K562 (cell line): ENCODE measurements around the gene PSG4. TPM values are rescaled to one million over a fixed set of nuclear protein-coding genes. Genes with fewer than 3 reads are reported as not detected.

Source experiments
- polyA plus RNA-seq, 8 experiments: library from polyadenylated mRNA; depleted of rRNA in 4 of 8; stranded (reverse) in 5 of 8; unstranded in 3 of 8; fragments of >200 nt; fragmentation: Nextera tagmentation in 2 of 8; fragmentation: Illumina TruSeq in 1 of 8; extraction: Ambion mirVana in 2 of 8; extraction: Trizol in 1 of 8; gene quantifications; 2 replicates each; pipeline versions ENCODE4 v1.2.1 to v1.2.3, GENCODE V29; 2011 to 2014; ENCODE audit warnings: inconsistent platforms in 1 of 8, missing spikeins in 1 of 8
- total RNA-seq, 7 experiments: library from RNA; depleted of rRNA in 6 of 7; stranded (reverse); fragments of >200 nt in 6 of 7; fragmentation: Illumina TruSeq in 2 of 7; extraction: Trizol in 2 of 7; gene quantifications; 2 replicates each; pipeline versions ENCODE4 v1.2.1 to v1.2.3, GENCODE V29; 2011 to 2021; ENCODE audit warnings: low replicate concordance in 1 of 7

PSG4 gene
- total and polyA plus RNA-seq, 9 of the 15 experiments (the other 6 are each of a cell fraction or from before 2014, with no cell fraction given), result 0.03 TPM; not detected in 8

Other genes with a start within 250 kb of the PSG4 start
- gene PSG11, start 179.2 kb downstream of the PSG4 start, total RNA-seq (2014; rRNA removed), result not detected in 2 replicates
- gene PSG11, start 179.2 kb downstream of the PSG4 start, total RNA-seq (2014; rRNA removed; fragmentation: Illumina TruSeq; extraction: Trizol), result not detected in 2 replicates
- gene PSG11, start 179.2 kb downstream of the PSG4 start, total RNA-seq (2015; rRNA removed; fragmentation: Illumina TruSeq; extraction: Trizol), result not detected in 2 replicates
- gene PSG11, start 179.2 kb downstream of the PSG4 start, total RNA-seq (2021), result not detected in 2 replicates
- not detected in 2 replicates for gene PSG11, start 179.2 kb downstream of the PSG4 start, polyA plus RNA-seq (2011; rRNA removed)
- gene PSG11, start 179.2 kb downstream of the PSG4 start, polyA plus RNA-seq (2014; fragmentation: Illumina TruSeq; extraction: Trizol), result not detected in 2 replicates
- gene PSG11, start 179.2 kb downstream of the PSG4 start, polyA plus RNA-seq (2014; fragmentation: Nextera tagmentation; extraction: Ambion mirVana), result not detected
- gene PSG11, start 179.2 kb downstream of the PSG4 start, polyA plus RNA-seq (2014; rRNA removed), result not detected in 2 replicates
- gene PSG2, start 122.9 kb downstream of the PSG4 start, total RNA-seq (2014; rRNA removed), result not detected in 2 replicates
- not detected in 2 replicates for gene PSG2, start 122.9 kb downstream of the PSG4 start, total RNA-seq (2014; rRNA removed; fragmentation: Illumina TruSeq; extraction: Trizol)
- gene PSG2, start 122.9 kb downstream of the PSG4 start, total RNA-seq (2015; rRNA removed; fragmentation: Illumina TruSeq; extraction: Trizol), result not detected in 2 replicates
- gene PSG2, start 122.9 kb downstream of the PSG4 start, total RNA-seq (2021), result not detected in 2 replicates
- gene PSG2, start 122.9 kb downstream of the PSG4 start, polyA plus RNA-seq (2011; rRNA removed), result not detected in 2 replicates
- not detected in 2 replicates for gene PSG2, start 122.9 kb downstream of the PSG4 start, polyA plus RNA-seq (2014; fragmentation: Illumina TruSeq; extraction: Trizol)
- gene PSG2, start 122.9 kb downstream of the PSG4 start, polyA plus RNA-seq (2014; fragmentation: Nextera tagmentation; extraction: Ambion mirVana), result not detected
- not detected in 2 replicates for gene PSG2, start 122.9 kb downstream of the PSG4 start, polyA plus RNA-seq (2014; rRNA removed)
- not detected in 2 replicates for gene PSG5, start 19.1 kb downstream of the PSG4 start, total RNA-seq (2014; rRNA removed)
- not detected in 2 replicates for gene PSG5, start 19.1 kb downstream of the PSG4 start, total RNA-seq (2014; rRNA removed; fragmentation: Illumina TruSeq; extraction: Trizol)
- gene PSG5, start 19.1 kb downstream of the PSG4 start, total RNA-seq (2015; rRNA removed; fragmentation: Illumina TruSeq; extraction: Trizol), result not detected in 2 replicates
- gene PSG5, start 19.1 kb downstream of the PSG4 start, total RNA-seq (2021), result not detected in 2 replicates
- gene PSG5, start 19.1 kb downstream of the PSG4 start, polyA plus RNA-seq (2011; rRNA removed), result not detected in 2 replicates
- not detected in 2 replicates for gene PSG5, start 19.1 kb downstream of the PSG4 start, polyA plus RNA-seq (2014; fragmentation: Illumina TruSeq; extraction: Trizol)
- not detected for gene PSG5, start 19.1 kb downstream of the PSG4 start, polyA plus RNA-seq (2014; fragmentation: Nextera tagmentation; extraction: Ambion mirVana)
- gene PSG5, start 19.1 kb downstream of the PSG4 start, polyA plus RNA-seq (2014; rRNA removed), result not detected in 2 replicates
- gene PSG9, start 63.9 kb upstream of the PSG4 start, total RNA-seq (2014; rRNA removed), result not detected in 2 replicates
- gene PSG9, start 63.9 kb upstream of the PSG4 start, total RNA-seq (2014; rRNA removed; fragmentation: Illumina TruSeq; extraction: Trizol), result not detected in 2 replicates
- not detected in 2 replicates for gene PSG9, start 63.9 kb upstream of the PSG4 start, total RNA-seq (2015; rRNA removed; fragmentation: Illumina TruSeq; extraction: Trizol)
- not detected in 2 replicates for gene PSG9, start 63.9 kb upstream of the PSG4 start, total RNA-seq (2021)
- gene PSG9, start 63.9 kb upstream of the PSG4 start, polyA plus RNA-seq (2011; rRNA removed), result not detected in 2 replicates
- not detected in 2 replicates for gene PSG9, start 63.9 kb upstream of the PSG4 start, polyA plus RNA-seq (2014; fragmentation: Illumina TruSeq; extraction: Trizol)
- under 1 TPM in 1 of 2 experiments, not detected in 1; 0.20 TPM for gene PSG9, start 63.9 kb upstream of the PSG4 start, polyA plus RNA-seq (2014; fragmentation: Nextera tagmentation; extraction: Ambion mirVana)
- gene PSG9, start 63.9 kb upstream of the PSG4 start, polyA plus RNA-seq (2014; rRNA removed), result not detected in 2 replicates
- not detected in 2 replicates for gene CD177, start 148.0 kb upstream of the PSG4 start, total RNA-seq (2014; rRNA removed)
- gene CD177, start 148.0 kb upstream of the PSG4 start, total RNA-seq (2014; rRNA removed; fragmentation: Illumina TruSeq; extraction: Trizol), result not detected in 2 replicates
- not detected in 2 replicates for gene CD177, start 148.0 kb upstream of the PSG4 start, total RNA-seq (2015; rRNA removed; fragmentation: Illumina TruSeq; extraction: Trizol)
- gene CD177, start 148.0 kb upstream of the PSG4 start, total RNA-seq (2021), result not detected in 2 replicates
- not detected in 2 replicates for gene CD177, start 148.0 kb upstream of the PSG4 start, polyA plus RNA-seq (2011; rRNA removed)
- gene CD177, start 148.0 kb upstream of the PSG4 start, polyA plus RNA-seq (2014; fragmentation: Illumina TruSeq; extraction: Trizol), result not detected in 2 replicates
- not detected for gene CD177, start 148.0 kb upstream of the PSG4 start, polyA plus RNA-seq (2014; fragmentation: Nextera tagmentation; extraction: Ambion mirVana)
- not detected in 2 replicates for gene CD177, start 148.0 kb upstream of the PSG4 start, polyA plus RNA-seq (2014; rRNA removed)
- not detected in 2 replicates for gene TEX101, start 209.3 kb upstream of the PSG4 start, total RNA-seq (2014; rRNA removed)
- not detected in 2 replicates for gene TEX101, start 209.3 kb upstream of the PSG4 start, total RNA-seq (2014; rRNA removed; fragmentation: Illumina TruSeq; extraction: Trizol)
- gene TEX101, start 209.3 kb upstream of the PSG4 start, total RNA-seq (2015; rRNA removed; fragmentation: Illumina TruSeq; extraction: Trizol), result not detected in 2 replicates
- not detected in 2 replicates for gene TEX101, start 209.3 kb upstream of the PSG4 start, total RNA-seq (2021)
- not detected in 2 replicates for gene TEX101, start 209.3 kb upstream of the PSG4 start, polyA plus RNA-seq (2011; rRNA removed)
- not detected in 2 replicates for gene TEX101, start 209.3 kb upstream of the PSG4 start, polyA plus RNA-seq (2014; fragmentation: Illumina TruSeq; extraction: Trizol)
- under 1 TPM; 0.10 to 0.14 TPM for gene TEX101, start 209.3 kb upstream of the PSG4 start, polyA plus RNA-seq (2014; fragmentation: Nextera tagmentation; extraction: Ambion mirVana)
- gene TEX101, start 209.3 kb upstream of the PSG4 start, polyA plus RNA-seq (2014; rRNA removed), result 0.36 TPM in 1 of 2 replicates, not detected in the other